ENCODE data around the gene ZC3H10.
A peak's percentile ranks its signal among the peaks of the same experiment; 100 is the strongest.
"Not testable (repeated sequence)": the region's sequence is repeated elsewhere in the genome, so short reads cannot be mapped to it uniquely, and the experiment has no call there.

Gene ZC3H10

GRCh38 chr12:56115329-56115728 lies 2.7 kb upstream of the ZC3H10 start:
- peak overlapping the region; percentile 69 for H3K4me2 ChIP-seq (ENCODE audit: low read depth, low read length)
- H3K36me3 ChIP-seq (replicated peaks; ENCODE audit: insufficient read depth, low read length), result peaks cover 18% of the 10 kb centered on the region; the same call in 1 of the 2 replicates
- H3K27me3 ChIP-seq (replicated peaks; ENCODE audit: insufficient read depth, low read length), result no peaks in the 10 kb centered on the region
- H3K9me3 ChIP-seq (replicated peaks; ENCODE audit: insufficient read depth, low read length), result no peaks in the 10 kb centered on the region
- no peaks in the 10 kb centered on the region for H4K20me1 ChIP-seq (ENCODE audit: insufficient read depth, low read length)
- H3K9me2 ChIP-seq (replicated peaks; ENCODE audit: insufficient read depth, low read length), result no peaks in the 10 kb centered on the region
- peak overlapping the region; percentile 79; the same call in 1 of the 2 replicates for H2AFZ ChIP-seq (ENCODE audit: low read length)
- no peak for TF ChIP-seq EZH2phosphoT487 (IDR thresholded peaks at IDR 0.05; ENCODE audit: low read length)
- TF ChIP-seq, protein P1, sequence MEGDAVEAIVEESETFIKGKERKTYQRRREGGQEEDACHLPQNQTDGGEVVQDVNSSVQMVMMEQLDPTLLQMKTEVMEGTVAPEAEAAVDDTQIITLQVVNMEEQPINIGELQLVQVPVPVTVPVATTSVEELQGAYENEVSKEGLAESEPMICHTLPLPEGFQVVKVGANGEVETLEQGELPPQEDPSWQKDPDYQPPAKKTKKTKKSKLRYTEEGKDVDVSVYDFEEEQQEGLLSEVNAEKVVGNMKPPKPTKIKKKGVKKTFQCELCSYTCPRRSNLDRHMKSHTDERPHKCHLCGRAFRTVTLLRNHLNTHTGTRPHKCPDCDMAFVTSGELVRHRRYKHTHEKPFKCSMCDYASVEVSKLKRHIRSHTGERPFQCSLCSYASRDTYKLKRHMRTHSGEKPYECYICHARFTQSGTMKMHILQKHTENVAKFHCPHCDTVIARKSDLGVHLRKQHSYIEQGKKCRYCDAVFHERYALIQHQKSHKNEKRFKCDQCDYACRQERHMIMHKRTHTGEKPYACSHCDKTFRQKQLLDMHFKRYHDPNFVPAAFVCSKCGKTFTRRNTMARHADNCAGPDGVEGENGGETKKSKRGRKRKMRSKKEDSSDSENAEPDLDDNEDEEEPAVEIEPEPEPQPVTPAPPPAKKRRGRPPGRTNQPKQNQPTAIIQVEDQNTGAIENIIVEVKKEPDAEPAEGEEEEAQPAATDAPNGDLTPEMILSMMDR (IDR thresholded peaks at IDR 0.05; ENCODE audit: low read length), result no peak
- peak overlapping the region; percentile 77 for H3K4me3 ChIP-seq (ENCODE audit: low read length)
- H3K27ac ChIP-seq (ENCODE audit: low read length), result peak overlapping the region; percentile 89; the same call in 1 of the 2 replicates
- H3K4me1 ChIP-seq (ENCODE audit: low read length), result peaks cover 12% of the 10 kb centered on the region
- DNase-seq, result no peak
- H3K79me2 ChIP-seq (ENCODE audit: low read length), result peaks cover 30% of the 10 kb centered on the region
- peaks cover 66% of the 10 kb centered on the region for H3F3A ChIP-seq (ENCODE audit: insufficient read depth, low read length)
- peak overlapping the region; percentile 90 for H3K9ac ChIP-seq (ENCODE audit: low read length)

GRCh38 chr12:56116267-56117081 lies 1.6 kb upstream of the ZC3H10 start, which contains the start of gene RPL41:
TSS of gene RPL41 (plus strand) at chr12:56116633.
- Histone ChIP-seq H3K9me3 (replicated peaks; ENCODE audit: insufficient read depth, low read length) (no peaks in the 10 kb centered on the region), H3K27ac (ENCODE audit: low read length) (peak within 1 kb of the TSS; percentile 89), H3K4me2 (ENCODE audit: low read depth, low read length) (peak within 1 kb of the TSS; percentile 74), H3K9me2 (replicated peaks; ENCODE audit: insufficient read depth, low read length) (no peaks in the 10 kb centered on the region), H4K20me1 (ENCODE audit: insufficient read depth, low read length) (no peaks in the 10 kb centered on the region), H2AFZ (ENCODE audit: low read length) (peak within 1 kb of the TSS; percentile 79), H3K27me3 (replicated peaks; ENCODE audit: insufficient read depth, low read length) (no peaks in the 10 kb centered on the region), H3K79me2 (ENCODE audit: low read length) (peaks cover 32% of the 10 kb centered on the region), H3K4me1 (ENCODE audit: low read length) (peaks cover 12% of the 10 kb centered on the region), H3K9ac (ENCODE audit: low read length) (peak within 1 kb of the TSS; percentile 90), H3F3A (ENCODE audit: insufficient read depth, low read length) (peaks cover 66% of the 10 kb centered on the region), H3K36me3 (replicated peaks; ENCODE audit: insufficient read depth, low read length) (peaks cover 9% of the 10 kb centered on the region; the same call in 1 of the 2 replicates), H3K4me3 (ENCODE audit: low read length) (peak within 1 kb of the TSS; percentile 77)
- TF ChIP-seq, protein P1 (IDR thresholded peaks at IDR 0.05; ENCODE audit: low read length), result no peak
- TF ChIP-seq EZH2 (optimal IDR thresholded peaks at IDR 0.05; ENCODE audit: low read depth, low read length) (no peak), EZH2phosphoT487 (IDR thresholded peaks at IDR 0.05; ENCODE audit: low read length) (no peak)
- DNase-seq, result peak; percentile 93

DNA sequence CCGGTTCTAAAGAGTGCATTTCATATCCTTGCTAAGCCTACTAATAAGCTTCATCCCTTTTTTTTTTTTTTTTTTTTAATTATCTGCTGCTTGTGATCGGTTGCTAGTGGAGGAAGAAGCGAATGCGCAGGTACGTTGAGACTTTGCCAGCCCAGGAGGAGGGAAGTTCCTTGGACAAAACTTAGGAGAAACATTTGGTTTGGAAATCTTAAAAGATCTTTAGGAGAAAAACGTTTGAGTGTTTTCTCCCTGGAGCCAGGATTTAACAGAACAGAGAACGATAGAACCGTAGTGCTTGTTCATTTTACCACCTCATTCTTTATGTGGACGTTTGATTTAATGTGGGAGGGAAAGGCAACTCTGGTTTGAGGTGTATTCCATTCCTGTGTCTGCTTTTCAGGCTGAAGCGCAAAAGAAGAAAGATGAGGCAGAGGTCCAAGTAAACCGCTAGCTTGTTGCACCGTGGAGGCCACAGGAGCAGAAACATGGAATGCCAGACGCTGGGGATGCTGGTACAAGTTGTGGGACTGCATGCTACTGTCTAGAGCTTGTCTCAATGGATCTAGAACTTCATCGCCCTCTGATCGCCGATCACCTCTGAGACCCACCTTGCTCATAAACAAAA lies 872 bp upstream of the ZC3H10 start:
- H3K27me3 ChIP-seq (replicated peaks; ENCODE audit: insufficient read depth, low read length); H4K20me1 ChIP-seq (ENCODE audit: insufficient read depth, low read length); H3K9me2 ChIP-seq (replicated peaks; ENCODE audit: insufficient read depth, low read length); H3K9me3 ChIP-seq (replicated peaks; ENCODE audit: insufficient read depth, low read length); H3K36me3 ChIP-seq (replicated peaks; ENCODE audit: insufficient read depth, low read length); DNase-seq; H2AFZ ChIP-seq (ENCODE audit: low read length): not testable (repeated sequence)
- H3F3A ChIP-seq (ENCODE audit: insufficient read depth, low read length), result peaks cover 60% of the 10 kb centered on the region
- H3K4me1 ChIP-seq (ENCODE audit: low read length), result peaks cover 12% of the 10 kb centered on the region
- H3K4me3 ChIP-seq (ENCODE audit: low read length), result peak overlapping the region; percentile 77
- peaks cover 32% of the 10 kb centered on the region for H3K79me2 ChIP-seq (ENCODE audit: low read length)
- peak overlapping the region; percentile 89 for H3K27ac ChIP-seq (ENCODE audit: low read length)
- peak overlapping the region; percentile 90 for H3K9ac ChIP-seq (ENCODE audit: low read length)
- H3K4me2 ChIP-seq (ENCODE audit: low read depth, low read length), result peak overlapping the region; percentile 74
